ENCODE measurements around the gene TMED5.
A peak's percentile ranks its signal among the peaks of the same experiment; 100 is the strongest.
"Not testable (repeated sequence)": the region's sequence is repeated elsewhere in the genome, so short reads cannot be mapped to it uniquely, and the experiment has no call there.

TMED5 gene

DNA sequence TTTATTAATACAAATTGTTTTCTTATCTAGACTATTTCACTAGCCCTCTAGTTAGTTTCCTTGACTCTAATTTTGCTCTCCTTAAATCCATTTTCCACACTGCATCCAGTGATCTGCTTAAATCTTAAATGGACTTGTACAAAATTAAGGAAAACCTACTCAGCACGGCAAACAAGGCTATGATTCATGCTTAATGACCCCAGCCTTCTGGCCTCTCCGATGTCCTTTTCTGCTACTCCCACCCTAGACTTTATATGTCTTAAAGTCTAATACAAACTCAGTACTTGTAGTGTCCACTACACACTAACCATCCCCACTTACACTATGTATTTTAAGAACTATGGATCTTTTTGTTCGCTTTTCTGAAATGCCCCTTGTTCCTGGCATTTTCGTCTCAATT lies 2.2 kb downstream of the TMED5 start:
- Histone ChIP-seq H3K4me2 (ENCODE audit: low read length) (peak overlapping the region; percentile 99), H3K4me1 (no peaks in the 10 kb centered on the region), H3K4me3 (ENCODE audit: low read depth, low read length) (no peak overlapping the region), H3K79me2 (peaks cover 16% of the 10 kb centered on the region), H3K27me3 (ENCODE audit: control insufficient read depth, insufficient read depth, low read length) (no peaks in the 10 kb centered on the region), H2AFZ (no peak overlapping the region), H3K36me3 (ENCODE audit: control insufficient read depth, insufficient read depth, low read length) (no peaks in the 10 kb centered on the region), H3K27ac (no peak overlapping the region), H3K9ac (no peak overlapping the region), H3K9me3 (ENCODE audit: control insufficient read depth, low read length) (no peaks in the 10 kb centered on the region)
- TF ChIP-seq, protein P1, sequence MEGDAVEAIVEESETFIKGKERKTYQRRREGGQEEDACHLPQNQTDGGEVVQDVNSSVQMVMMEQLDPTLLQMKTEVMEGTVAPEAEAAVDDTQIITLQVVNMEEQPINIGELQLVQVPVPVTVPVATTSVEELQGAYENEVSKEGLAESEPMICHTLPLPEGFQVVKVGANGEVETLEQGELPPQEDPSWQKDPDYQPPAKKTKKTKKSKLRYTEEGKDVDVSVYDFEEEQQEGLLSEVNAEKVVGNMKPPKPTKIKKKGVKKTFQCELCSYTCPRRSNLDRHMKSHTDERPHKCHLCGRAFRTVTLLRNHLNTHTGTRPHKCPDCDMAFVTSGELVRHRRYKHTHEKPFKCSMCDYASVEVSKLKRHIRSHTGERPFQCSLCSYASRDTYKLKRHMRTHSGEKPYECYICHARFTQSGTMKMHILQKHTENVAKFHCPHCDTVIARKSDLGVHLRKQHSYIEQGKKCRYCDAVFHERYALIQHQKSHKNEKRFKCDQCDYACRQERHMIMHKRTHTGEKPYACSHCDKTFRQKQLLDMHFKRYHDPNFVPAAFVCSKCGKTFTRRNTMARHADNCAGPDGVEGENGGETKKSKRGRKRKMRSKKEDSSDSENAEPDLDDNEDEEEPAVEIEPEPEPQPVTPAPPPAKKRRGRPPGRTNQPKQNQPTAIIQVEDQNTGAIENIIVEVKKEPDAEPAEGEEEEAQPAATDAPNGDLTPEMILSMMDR (IDR thresholded peaks at IDR 0.05) = no peak

DNA sequence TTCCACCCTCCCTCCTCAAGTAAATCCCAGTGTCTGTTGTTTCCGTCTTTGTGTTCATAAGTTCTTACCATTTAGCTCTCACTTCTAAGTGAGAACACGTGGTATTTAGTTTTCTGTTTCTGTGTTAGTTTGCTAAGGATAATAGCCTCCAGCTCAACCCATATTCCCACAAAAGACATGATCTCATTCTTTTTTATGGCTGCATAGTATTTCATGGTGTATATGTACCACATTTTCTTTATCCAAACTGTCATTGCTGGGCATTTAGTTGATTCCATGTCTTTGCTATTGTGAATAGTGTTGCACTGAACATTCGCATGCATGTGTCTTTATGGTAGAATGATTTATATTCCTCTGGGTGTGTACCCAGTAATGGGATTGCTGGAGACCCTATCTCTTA lies 5.6 kb downstream of the TMED5 start:
- not testable (repeated sequence) for H2AFZ ChIP-seq; H3K4me2 ChIP-seq (ENCODE audit: low read length); H3K9ac ChIP-seq; H3K27ac ChIP-seq; H3K4me3 ChIP-seq (ENCODE audit: low read depth, low read length); H3K36me3 ChIP-seq (ENCODE audit: control insufficient read depth, insufficient read depth, low read length); H3K4me1 ChIP-seq; H3K9me3 ChIP-seq (ENCODE audit: control insufficient read depth, low read length); H3K27me3 ChIP-seq (ENCODE audit: control insufficient read depth, insufficient read depth, low read length)
- peaks cover 16% of the 10 kb centered on the region for H3K79me2 ChIP-seq

DNA sequence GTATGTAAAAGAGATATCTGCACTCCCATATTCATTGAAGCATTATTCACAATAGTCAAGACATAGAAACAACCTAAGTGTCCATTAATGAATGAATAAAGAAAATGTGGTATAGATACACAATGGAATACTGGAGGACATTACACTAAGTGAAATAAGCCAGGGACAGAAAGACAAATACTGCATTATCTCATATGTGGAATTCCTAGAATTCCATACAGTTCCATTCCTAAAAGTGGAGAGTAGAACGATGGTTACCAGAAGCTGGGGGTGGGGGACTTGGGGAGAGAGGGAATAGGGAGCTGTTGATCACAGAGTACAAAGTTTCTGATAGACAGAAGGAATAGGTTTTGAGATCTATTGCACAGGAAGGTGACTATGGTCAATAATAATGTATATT lies 7.4 kb downstream of the TMED5 start:
- no peak overlapping the region for H3K4me2 ChIP-seq (ENCODE audit: low read length)
- H3K79me2 ChIP-seq = peaks cover 10% of the 10 kb centered on the region
- H3K4me1 ChIP-seq = no peaks in the 10 kb centered on the region

DNA sequence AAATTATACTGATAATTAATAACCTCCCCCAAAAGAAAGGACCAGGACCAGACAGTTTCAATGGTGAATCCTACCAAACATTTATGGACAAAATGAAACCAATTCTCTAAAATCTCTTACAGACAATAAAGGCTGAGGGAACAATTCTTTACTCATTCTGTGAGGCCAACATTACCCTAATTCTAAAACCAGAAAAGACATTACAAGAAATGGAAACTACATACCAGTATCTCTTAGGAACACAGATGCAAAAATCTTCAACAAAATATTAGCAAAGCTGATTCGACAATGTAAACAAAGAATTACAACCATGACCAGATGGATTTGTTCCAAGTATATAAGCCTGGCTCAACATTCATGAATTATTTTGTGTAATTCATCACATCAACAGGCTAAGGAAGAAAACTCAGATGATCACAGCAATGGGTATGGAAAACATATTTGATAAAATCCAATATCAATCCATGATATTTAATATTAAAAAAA lies 8.6 kb downstream of the TMED5 start:
- Histone ChIP-seq H3K9ac (no peak overlapping the region), H3K4me3 (ENCODE audit: low read depth, low read length) (no peak overlapping the region), H3K4me2 (ENCODE audit: low read length) (no peak overlapping the region), H3K4me1 (no peaks in the 10 kb centered on the region), H2AFZ (no peak overlapping the region), H3K9me3 (ENCODE audit: control insufficient read depth, low read length) (no peaks in the 10 kb centered on the region), H3K36me3 (ENCODE audit: control insufficient read depth, insufficient read depth, low read length) (no peaks in the 10 kb centered on the region), H3K27ac (no peak overlapping the region), H3K27me3 (ENCODE audit: control insufficient read depth, insufficient read depth, low read length) (no peaks in the 10 kb centered on the region), H3K79me2 (peaks cover 10% of the 10 kb centered on the region)
- TF ChIP-seq, protein P1 (IDR thresholded peaks at IDR 0.05) = no peak

More for the DNA sequence above, 7.4 kb downstream of the TMED5 start:
- H3K4me3 ChIP-seq (ENCODE audit: low read depth, low read length) = no peak overlapping the region
- H3K9ac ChIP-seq = no peak overlapping the region
- no peak overlapping the region for H3K27ac ChIP-seq
- no peak overlapping the region for H2AFZ ChIP-seq
- no peaks in the 10 kb centered on the region for H3K27me3 ChIP-seq (ENCODE audit: control insufficient read depth, insufficient read depth, low read length)
- no peaks in the 10 kb centered on the region for H3K36me3 ChIP-seq (ENCODE audit: control insufficient read depth, insufficient read depth, low read length)
- TF ChIP-seq, protein P1 (IDR thresholded peaks at IDR 0.05) = no peak
- H3K9me3 ChIP-seq (ENCODE audit: control insufficient read depth, low read length) = no peaks in the 10 kb centered on the region

DNA sequence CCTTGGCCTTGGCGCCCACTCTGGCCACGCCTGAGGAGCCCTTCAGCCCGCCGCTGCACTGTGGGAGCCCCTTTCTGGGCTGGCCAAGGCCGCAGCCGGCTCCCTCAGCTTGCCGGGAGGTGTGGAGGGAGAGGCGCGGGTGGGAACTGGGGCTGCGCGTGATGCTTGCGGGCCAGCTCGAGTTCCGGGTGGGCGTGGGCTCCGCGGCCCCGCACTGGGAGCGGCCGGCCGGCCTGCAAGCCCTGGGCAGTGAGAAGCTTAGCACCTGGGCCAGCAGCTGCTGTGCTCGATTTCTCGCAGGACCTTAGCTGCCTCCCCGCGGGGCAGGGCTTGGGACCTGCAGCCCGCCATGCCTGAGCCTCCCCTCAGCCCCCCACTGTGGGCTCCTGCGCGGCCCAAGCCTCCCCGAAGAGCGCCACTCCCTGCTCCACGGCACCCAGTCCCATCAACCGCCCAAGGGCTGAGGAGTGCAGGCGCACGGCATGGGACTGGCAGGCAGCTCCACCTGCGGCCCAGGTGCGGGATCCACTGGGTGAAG lies 10.0 kb downstream of the TMED5 start:
- H3K27me3 ChIP-seq (ENCODE audit: control insufficient read depth, insufficient read depth, low read length); H3K27ac ChIP-seq; H3K9me3 ChIP-seq (ENCODE audit: control insufficient read depth, low read length); H3K9ac ChIP-seq; H3K36me3 ChIP-seq (ENCODE audit: control insufficient read depth, insufficient read depth, low read length); H3K4me1 ChIP-seq; H3K79me2 ChIP-seq; H3K4me2 ChIP-seq (ENCODE audit: low read length); H2AFZ ChIP-seq; H3K4me3 ChIP-seq (ENCODE audit: low read depth, low read length): not testable (repeated sequence)

DNA sequence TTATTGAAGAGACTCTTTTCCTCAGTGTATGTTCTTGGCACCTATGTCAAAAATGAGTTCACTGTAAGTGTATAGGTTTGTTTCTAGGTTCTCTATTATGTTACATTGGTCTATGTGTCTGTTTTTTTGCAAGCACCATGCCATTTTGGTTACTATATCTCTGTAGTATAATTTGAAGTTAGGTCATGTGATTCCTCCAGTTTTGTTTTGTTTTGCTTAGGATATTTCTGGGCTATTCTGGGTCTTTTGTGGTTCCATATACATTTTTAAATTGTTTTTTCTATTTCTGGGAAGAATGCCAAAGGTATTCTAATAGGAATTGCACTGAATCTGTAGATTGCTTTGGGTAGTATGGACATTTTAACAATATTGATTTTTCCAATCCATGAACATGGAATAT lies 13.2 kb downstream of the TMED5 start:
- TF ChIP-seq, protein P1 (IDR thresholded peaks at IDR 0.05) = no peak
- no peaks in the 10 kb centered on the region for H3K4me1 ChIP-seq
- no peak overlapping the region for H3K27ac ChIP-seq
- H3K27me3 ChIP-seq (ENCODE audit: control insufficient read depth, insufficient read depth, low read length) = no peaks in the 10 kb centered on the region
- H3K4me3 ChIP-seq (ENCODE audit: low read depth, low read length) = no peak overlapping the region
- no peaks in the 10 kb centered on the region for H3K9me3 ChIP-seq (ENCODE audit: control insufficient read depth, low read length)
- no peaks in the 10 kb centered on the region for H3K79me2 ChIP-seq
- H3K36me3 ChIP-seq (ENCODE audit: control insufficient read depth, insufficient read depth, low read length) = no peaks in the 10 kb centered on the region
- H2AFZ ChIP-seq = no peak overlapping the region
- no peak overlapping the region for H3K4me2 ChIP-seq (ENCODE audit: low read length)
- no peak overlapping the region for H3K9ac ChIP-seq

DNA sequence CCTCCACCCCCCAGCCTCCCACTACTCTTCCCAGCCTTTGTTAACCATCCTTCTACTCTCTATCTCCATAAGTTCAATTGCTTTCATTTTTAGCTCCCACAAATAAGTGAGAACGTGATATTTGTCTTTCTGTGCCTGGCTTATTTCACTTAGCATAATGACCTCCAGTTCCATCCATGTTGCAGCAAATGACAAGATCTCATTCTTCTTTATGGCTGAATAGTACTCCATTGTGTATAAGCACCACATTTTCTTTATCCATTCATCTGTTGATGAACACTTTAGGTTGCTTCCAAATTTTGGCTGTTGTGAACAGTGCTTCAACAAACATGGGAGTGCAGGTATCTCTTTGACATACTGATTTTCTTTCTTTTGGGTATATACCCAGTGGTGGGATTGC lies 14.3 kb downstream of the TMED5 start:
- not testable (repeated sequence) for H3K36me3 ChIP-seq (ENCODE audit: control insufficient read depth, insufficient read depth, low read length); H2AFZ ChIP-seq; H3K4me1 ChIP-seq; H3K9ac ChIP-seq; H3K79me2 ChIP-seq; H3K27me3 ChIP-seq (ENCODE audit: control insufficient read depth, insufficient read depth, low read length); H3K4me2 ChIP-seq (ENCODE audit: low read length); H3K9me3 ChIP-seq (ENCODE audit: control insufficient read depth, low read length); H3K4me3 ChIP-seq (ENCODE audit: low read depth, low read length); H3K27ac ChIP-seq
